PC-9 (cell line): ENCODE data around the gene RIN1.

ENCODE experiments used
- EZH2 ChIP-seq: fragments of 200-600 bp; sonication (generic); IDR thresholded peaks from 2 replicates; pipeline ENCODE4 v1.8.0; 2017; ENCODE audit warnings: antibody characterized with exemption, low read depth
- TF ChIP-seq, protein P1 (sequence below): fragments of 200-600 bp; sonication (generic); conservative IDR thresholded peaks from 2 replicates; pipeline ENCODE4 v1.6.1; 2017; ENCODE audit warnings: mixed run types, antibody characterized with exemption, mild to moderate bottlenecking, moderate library complexity

DNA sequence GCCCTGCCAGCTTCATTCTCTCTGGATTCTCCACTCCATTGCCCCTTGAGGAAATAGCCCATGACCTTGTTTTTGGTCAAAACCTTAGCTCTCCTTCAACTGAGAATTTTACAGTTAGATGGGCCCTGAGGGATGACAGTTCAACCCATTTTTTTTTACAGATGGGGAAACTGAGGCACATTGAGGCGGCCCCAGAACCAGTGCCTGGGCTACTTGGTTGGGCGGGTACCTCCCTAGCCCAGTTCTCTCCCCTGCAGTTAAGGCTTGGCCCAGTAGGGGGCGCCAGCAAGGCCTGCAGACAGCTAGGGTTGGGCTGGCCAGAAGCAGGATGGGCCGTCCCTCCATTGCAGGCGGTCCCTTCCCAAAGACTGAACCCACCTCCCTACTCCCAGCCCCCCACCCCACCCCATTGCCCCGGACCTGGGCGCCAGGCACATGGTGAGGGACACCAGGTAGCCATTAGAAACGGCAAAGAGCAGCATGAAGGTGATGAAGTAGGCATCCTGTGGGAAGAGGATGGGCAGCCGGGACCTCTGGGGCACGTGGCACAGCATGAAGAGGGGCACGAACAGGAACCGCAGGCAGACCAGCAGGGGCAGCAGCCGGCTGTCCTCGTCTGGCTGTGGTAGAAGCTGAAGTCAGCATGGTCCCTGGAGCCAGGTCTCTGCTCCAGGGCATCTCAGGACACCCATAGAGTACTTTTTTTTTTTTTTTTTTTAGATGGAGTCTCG, 27.7 kb upstream of the RIN1 start:
- TF ChIP-seq, protein P1, sequence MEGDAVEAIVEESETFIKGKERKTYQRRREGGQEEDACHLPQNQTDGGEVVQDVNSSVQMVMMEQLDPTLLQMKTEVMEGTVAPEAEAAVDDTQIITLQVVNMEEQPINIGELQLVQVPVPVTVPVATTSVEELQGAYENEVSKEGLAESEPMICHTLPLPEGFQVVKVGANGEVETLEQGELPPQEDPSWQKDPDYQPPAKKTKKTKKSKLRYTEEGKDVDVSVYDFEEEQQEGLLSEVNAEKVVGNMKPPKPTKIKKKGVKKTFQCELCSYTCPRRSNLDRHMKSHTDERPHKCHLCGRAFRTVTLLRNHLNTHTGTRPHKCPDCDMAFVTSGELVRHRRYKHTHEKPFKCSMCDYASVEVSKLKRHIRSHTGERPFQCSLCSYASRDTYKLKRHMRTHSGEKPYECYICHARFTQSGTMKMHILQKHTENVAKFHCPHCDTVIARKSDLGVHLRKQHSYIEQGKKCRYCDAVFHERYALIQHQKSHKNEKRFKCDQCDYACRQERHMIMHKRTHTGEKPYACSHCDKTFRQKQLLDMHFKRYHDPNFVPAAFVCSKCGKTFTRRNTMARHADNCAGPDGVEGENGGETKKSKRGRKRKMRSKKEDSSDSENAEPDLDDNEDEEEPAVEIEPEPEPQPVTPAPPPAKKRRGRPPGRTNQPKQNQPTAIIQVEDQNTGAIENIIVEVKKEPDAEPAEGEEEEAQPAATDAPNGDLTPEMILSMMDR, result peak; percentile 95
- no peak for TF ChIP-seq EZH2
